HG02970 (cell line): ENCODE data around the gene ZFYVE26.
"Not testable (repeated sequence)": the region's sequence is repeated elsewhere in the genome, so short reads cannot be mapped to it uniquely, and the experiment has no call there.

Experiments used
- ATAC-seq: cut with Tn5 transposase; IDR thresholded peaks from one replicate; pipeline ENCODE4 v1.9.1; 2021; ENCODE audit warnings: mild to moderate bottlenecking, moderate library complexity, moderate number of reproducible peaks; ENCODE audit not compliant: unreplicated experiment, low FRiP score

Gene ZFYVE26

GRCh38 chr14:67816326-67817002, at the start of gene ZFYVE26:
TSS of gene ZFYVE26 (minus strand) at chr14:67816590. CDS start at chr14:67815963, 627 bp downstream.
- peak; percentile 92 for ATAC-seq

- ATAC-seq: no peak
Measured at GRCh38 chr14:67863223-67863622, 46.8 kb upstream of the ZFYVE26 start.

DNA sequence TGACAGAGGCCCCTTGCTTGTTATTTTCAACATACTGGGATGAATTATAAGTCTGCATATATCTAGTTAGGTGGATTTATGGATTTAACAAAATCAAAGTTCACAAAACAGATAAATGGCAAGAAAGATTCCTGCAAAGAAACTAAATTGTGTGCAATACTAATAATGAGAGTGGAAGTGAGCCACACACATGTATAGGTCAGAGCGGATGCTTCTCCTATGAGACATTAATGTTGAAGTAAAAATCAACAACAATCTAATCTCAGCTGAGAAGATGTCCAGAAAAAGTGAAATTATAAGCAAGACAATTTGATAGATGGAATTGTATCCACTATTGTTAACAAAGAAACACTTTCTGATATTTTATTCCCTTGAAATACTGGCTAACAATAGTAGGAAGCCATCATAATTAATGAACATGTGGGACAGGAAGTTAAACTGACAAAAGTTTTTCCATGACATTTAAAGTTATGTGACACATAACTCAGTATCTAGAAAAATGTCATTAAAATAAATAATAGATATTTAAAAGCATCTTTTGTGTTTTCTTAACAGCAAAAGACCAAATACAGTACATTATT, 42.9 kb upstream of the ZFYVE26 start:
- ATAC-seq: no peak

DNA sequence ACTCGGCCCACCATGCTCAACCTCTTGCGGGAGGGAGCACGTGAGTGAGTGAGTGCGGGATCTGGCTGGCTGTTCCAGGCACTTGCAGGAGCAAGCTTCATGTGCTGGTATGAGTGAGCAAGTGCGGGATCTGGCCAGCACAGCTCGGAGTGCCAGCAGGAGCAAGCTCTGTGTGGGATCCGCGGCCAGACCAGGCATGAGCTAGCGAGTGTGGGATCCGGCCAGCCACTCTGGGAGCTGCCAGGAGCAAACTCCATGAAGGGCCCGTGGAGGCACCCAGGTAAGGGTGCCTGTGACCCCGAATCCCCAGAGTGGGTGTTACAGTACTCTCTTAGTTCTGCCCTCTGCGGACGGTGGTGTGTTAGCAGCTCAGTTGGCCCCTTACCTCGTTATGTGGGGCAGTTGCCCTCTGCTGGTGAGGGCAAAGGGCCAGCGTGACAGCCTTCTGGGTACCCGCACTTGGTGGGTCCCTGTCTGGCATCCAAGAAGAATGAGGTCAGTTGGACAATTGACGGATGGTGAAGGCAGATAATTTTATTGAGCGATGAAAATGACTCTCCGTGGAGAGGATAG, 41.5 kb upstream of the ZFYVE26 start:
- no peak for ATAC-seq

DNA sequence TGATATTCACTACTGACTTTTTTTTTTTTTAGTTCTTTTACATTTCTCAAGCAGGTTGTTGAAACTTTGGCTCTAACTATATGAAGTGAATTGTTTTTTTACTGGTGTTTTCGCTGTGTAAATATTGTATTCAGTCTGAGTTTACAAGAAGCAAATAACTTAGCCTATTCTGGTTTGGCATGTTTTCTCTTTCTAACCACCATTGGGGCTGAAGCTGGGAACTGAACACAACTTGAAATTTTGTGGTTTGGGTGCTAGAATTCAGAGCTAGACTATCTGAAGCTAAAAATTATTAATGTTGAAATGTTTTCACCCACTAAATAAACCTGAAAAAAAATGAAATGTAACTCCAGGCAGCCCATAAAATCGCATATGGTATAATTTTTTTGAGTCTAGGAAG, 40.4 kb upstream of the ZFYVE26 start:
- ATAC-seq: no peak

DNA sequence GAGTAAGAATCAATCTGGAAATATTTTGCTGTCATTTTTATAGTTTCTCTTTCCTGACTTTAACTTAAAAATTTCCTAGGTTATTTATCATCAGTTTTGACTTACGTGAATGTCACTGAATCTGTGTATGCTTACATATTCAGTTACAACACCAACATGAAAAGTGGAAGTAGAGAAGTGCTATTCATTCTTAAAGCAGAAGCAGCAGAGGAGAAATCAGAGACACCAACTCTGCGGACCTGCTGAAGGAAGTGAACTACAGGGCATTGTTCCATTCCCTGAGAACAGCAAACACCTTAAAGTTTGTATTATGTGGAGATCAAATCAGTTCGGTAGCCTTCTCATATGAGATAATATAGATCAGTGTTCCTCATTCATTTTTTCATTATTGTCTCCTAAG, 37.3 kb upstream of the ZFYVE26 start:
- no peak for ATAC-seq

DNA sequence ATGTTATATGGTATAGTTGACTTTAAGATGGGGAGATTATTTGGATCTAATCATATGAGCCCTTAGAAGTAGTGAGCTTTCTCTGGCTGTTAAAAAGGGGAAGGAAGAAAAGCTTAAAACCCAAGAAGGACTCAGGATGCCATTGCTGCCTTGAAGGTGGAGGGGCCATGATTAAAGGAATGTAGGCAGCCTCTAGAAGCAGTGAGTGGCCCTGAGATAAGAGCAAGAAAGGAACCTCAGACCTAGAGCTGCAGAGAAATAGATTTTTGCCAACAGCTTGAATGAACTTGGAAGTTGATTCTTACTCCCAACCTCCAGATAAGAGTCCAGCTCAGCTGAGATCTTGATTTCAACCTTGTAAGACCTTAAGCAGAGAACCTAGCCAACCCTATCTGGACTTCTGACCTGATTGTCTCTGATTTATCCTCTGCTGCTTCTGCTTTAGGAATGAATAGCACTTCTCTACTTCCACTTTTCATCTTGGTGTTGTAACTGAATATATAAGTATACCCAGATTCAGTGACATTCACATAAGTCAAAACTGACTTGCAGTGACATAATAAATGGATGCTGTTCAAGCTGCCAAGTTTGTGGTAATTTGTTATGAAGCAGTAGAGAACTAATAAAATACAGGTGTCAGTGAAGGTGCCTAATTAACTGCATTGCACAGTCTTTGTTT, 36.7 kb upstream of the ZFYVE26 start:
- no peak for ATAC-seq

DNA sequence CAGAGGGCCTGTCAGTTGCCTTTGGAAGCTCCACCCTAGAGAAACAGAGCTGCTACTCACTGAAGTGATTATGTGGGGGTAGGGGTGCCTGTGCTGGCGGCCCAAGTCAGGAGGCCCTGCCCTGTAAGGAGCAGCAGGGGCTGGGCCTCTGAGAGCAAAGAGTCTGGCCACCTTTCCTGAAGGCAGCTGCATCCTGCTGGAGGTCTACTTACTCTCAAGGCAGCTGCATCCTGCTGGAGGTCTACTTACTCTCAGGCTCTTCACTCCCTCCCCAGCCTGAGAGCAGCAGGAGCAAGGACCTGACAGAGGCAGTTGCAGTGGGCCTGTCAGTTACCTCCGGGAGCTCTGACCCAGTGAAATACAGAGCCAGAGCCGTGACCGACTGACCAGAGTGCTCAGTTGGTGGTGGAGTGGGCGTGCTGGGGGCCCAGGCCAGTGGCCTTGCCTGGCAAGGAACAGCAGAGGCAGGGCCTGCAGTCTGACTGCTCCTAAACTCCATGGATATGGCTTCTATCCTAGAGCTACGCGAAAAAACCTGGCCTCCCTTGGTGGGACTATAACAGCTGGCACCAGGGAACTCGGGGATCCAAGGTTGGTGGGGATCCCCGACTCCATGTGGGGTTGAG, 35.5 kb upstream of the ZFYVE26 start:
- ATAC-seq: no peak

DNA sequence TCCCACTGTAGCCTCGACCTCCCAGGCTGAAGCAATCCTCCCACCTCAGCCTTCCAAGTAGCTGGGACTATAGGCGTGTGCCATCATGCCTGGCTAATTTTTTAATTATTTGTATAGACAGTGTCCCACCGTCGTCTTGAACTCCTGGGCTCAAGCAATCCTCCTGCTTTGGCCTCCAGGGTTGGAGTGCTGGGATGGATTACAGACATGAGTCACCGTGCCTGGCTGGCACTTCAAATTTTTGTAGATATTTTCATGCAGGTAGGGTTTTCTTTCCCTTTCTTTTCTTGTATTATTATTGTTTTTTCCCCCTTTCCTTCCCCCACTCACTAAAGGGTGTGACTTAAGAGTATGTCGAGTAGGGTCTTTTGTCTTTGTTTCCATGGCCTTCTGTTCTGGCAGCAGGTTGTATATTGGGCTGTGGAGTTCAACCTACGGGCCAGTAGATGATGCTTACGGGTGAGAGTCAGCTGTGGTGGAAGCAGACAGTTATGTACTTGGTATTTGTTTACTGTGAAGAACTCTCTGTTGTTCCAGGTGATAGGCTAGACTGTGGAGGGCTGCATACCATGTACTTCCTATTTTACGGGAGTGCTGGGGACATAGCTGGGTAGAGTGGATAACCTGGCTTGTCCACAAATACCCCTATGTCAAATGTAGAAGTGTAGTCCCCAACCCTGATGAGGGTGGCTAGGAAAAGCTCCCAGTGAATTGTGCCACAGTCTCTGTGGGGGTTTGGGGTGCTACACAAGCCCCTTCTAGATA, 33.9 kb upstream of the ZFYVE26 start:
- ATAC-seq: no peak

GRCh38 chr14:67846029-67846610, 29.7 kb upstream of the ZFYVE26 start:
- no peak for ATAC-seq

DNA sequence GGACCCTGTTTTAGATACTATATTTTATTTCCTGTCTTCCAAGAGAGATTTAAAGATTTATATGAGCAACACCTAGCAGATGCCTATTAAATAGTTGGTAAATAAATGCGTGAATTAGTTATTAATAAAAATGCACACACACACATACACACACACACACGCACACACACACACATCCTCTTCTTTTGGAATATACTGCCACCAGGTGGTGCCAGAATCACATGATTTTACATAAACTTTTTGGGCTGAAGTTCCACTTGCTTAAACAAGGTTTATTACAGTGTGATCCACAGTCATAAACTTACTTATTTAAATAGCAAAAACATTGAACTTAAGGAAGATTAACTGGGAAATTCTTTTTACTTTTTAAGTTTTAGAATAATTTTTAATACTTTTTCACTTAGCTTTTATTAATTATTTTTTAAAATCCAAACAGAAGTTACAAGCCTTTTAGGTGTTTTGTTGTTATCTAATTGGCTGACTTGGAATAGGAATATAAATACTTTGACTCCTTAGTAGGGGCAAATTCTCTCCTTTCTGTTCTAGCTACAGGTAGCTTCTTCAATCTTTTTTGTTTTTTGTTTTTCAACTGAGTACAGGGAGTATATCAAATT, 20.7 kb upstream of the ZFYVE26 start:
- ATAC-seq: no peak

DNA sequence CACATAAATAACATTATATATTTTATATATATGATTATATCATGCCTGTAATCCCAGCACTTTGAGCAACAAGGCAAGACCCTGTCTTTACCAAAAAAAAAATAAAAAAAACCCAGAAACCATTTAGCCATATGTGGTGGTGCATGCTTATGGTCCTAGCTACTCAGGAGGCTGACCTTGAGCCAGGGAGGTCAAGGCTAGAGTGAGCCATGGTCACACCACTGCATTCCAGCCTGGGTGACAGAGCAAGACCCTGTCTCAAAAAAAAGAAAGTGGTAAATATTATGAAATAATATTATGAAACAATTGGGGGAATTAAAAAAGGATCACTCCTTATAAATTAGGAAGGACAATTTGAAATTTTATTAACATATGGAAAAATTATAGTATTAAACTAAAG, 19.2 kb upstream of the ZFYVE26 start:
- no peak for ATAC-seq

- ATAC-seq: no peak
Measured at GRCh38 chr14:67833403-67833802, 17.0 kb upstream of the ZFYVE26 start.

- no peak for ATAC-seq
Measured at GRCh38 chr14:67831113-67831512, 14.7 kb upstream of the ZFYVE26 start.

- ATAC-seq: no peak
Measured at GRCh38 chr14:67821121-67821520, 4.7 kb upstream of the ZFYVE26 start.

GRCh38 chr14:67820428-67820971, 4.1 kb upstream of the ZFYVE26 start:
- ATAC-seq: no peak

DNA sequence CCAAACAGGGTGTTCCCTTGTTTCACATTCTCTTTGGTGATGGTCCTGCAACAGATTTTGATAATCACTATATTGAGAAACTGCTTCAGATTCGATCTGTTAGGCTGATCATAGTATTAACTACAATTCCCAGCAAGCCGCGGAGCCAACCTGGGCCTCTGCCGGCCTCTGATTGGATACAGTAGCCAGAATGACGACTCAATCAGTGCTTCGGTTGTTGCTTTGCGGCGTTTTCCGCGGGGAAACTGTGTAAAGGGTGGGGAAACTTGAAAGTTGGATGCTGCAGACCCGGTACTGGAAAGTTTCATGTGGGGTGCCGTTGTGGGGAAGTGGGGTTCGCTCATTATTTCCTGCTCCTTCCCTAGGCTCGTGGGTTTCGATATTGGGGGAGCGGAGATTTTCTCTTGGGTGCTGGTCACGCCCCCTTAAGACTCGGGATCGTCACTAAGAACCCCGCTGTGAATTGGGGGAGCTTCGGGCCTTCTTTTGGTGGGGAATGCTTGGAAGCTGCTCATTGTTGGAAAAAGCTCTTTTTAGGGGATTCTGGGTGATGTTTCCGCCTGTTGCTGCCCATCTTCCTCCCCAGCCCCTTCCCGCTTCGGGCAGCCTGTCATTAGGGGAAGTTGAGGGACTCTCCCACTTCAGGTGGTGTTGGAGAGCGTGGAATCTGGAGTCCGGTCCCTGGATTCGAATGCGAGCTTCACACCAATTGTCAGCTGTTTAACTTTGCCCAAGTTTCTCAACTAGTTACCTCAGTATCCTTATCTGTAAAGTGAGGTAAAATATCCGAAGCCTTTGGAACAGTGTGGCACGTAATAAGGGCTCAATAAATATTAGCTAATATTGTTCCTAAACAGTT, 3.4 kb upstream of the ZFYVE26 start, which contains the start of gene RAD51B:
Gene RAD51B (plus strand): TSS at position 217 of the 859 bp plus-strand sequence.
- peak; percentile 42 for ATAC-seq

DNA sequence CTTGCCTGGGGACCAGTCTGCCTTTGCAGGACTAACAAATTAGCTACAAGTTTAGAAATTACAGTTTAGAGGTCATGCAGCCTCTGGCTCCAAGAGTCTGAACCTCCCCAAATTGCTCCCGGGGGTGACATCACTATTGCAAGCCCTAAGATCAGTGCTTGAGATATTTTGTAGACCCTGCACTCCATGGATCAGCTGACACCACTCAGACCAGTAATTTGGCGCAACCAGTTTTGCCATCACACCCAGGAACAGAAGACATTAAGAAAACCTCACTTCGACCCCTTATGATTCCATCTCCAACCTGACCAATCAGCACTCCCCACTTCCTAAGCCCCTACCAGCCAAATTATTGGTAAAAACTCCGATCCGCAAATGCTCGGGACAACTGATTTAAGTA, 2.1 kb upstream of the ZFYVE26 start:
- ATAC-seq: not testable (repeated sequence)
